BJ (cell line): ENCODE results near the gene RASGRF2. TPM values are rescaled to one million over a fixed set of nuclear protein-coding genes. Genes with fewer than 3 reads are reported as not detected.

ENCODE experiments used
- CTCF ChIA-PET: fragments of 350-600 bp; formaldehyde crosslinking; extraction: SDS; loops from one replicate; lab custom pipeline; 2021; ENCODE audit warnings: antibody characterized with exemption, inconsistent platforms; lab: Yijun Ruan, JAX
- POLR2A ChIA-PET: fragments of 300-600 bp; sonication (Branson Sonifier 250); formaldehyde crosslinking; extraction: SDS; loops from one replicate; lab custom pipeline; 2021; ENCODE audit warnings: antibody characterized with exemption; lab: Charles Lee
- DNase-seq: peaks from one replicate; pipeline ENCODE4 v3.0.0-alpha.2; 2011; ENCODE audit warnings: low read depth
- H3K27me3 ChIP-seq: 2 replicates; pipeline ENCODE4 v1.6.0; 2011; ENCODE audit warnings: low read length; ENCODE audit not compliant: control insufficient read depth, insufficient read depth
- H3K36me3 ChIP-seq: 2 replicates; pipeline ENCODE4 v1.5.1; 2011; ENCODE audit warnings: low read length; ENCODE audit not compliant: control insufficient read depth, insufficient read depth
- H3K4me3 ChIP-seq: 2 replicates; pipeline ENCODE4 v1.5.1; 2011; ENCODE audit warnings: low read depth, mild to moderate bottlenecking, control low read depth, low read length
- CTCF ChIP-seq: IDR thresholded peaks from 2 replicates; pipeline ENCODE4 v1.5.1; 2011; ENCODE audit warnings: low read depth, mild to moderate bottlenecking, control low read depth, inconsistent platforms, low read length, moderate library complexity; ENCODE audit not compliant: insufficient read depth
- polyA plus RNA-seq: library from polyadenylated mRNA; depleted of rRNA; stranded (reverse); fragments of >200 nt; gene quantifications from 2 replicates; pipeline ENCODE4 v1.2.3, GENCODE V29; 2011

RASGRF2 gene
- polyA plus RNA-seq, 1 experiment: 0.85 TPM

- TF ChIP-seq CTCF: no peak
- no peaks in the 10 kb centered on the region for H3K27me3 ChIP-seq
- no peak overlapping the region for H3K4me3 ChIP-seq
- no peak for DNase-seq
- no peaks in the 10 kb centered on the region for H3K36me3 ChIP-seq
- CTCF ChIA-PET: no interaction called here
- POLR2A ChIA-PET: no interaction called here
Observed at GRCh38 chr5:80926979-80927656, 33.0 kb upstream of the RASGRF2 start.

GRCh38 chr5:80928073-80928472 is 32.1 kb upstream of the RASGRF2 start:
- no peak for TF ChIP-seq CTCF
- Histone ChIP-seq H3K4me3 (no peak overlapping the region), H3K27me3 (no peaks in the 10 kb centered on the region), H3K36me3 (no peaks in the 10 kb centered on the region)
- ChIA-PET CTCF (no interaction called here), POLR2A (no interaction called here)
- DNase-seq: no peak

GRCh38 chr5:80930940-80931339 is 29.2 kb upstream of the RASGRF2 start:
- Histone ChIP-seq H3K4me3 (no peak overlapping the region), H3K36me3 (no peaks in the 10 kb centered on the region), H3K27me3 (no peaks in the 10 kb centered on the region)
- no peak for TF ChIP-seq CTCF
- ChIA-PET POLR2A (no interaction called here), CTCF (interaction anchor here (0.9 kb wide), 1 partner anchor 21 kb away, joined by 3 read pairs; no protein-coding TSS in a partner anchor)
- DNase-seq: no peak

DNA sequence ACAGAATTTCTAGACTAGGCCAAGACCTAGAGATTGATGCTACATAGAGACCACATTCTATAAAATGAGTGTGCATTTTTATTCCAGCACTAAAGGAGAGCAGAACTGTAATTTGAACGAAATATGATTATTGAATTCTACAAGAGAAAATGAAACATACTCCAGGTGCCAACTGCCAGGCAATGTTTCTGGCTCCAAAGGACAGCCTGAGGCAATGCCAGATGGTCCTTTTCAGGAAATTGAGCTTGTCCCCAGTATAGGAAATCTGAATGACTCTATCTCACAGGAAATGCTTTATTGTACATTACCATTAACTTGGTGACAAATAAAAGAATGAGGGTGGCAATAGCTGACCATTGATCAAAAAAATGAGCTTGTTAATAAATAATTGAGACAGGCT is 28.8 kb upstream of the RASGRF2 start:
- no peak for TF ChIP-seq CTCF
- no peak overlapping the region for H3K4me3 ChIP-seq
- CTCF ChIA-PET: interaction anchor here (0.9 kb wide), 1 partner anchor 20 kb away, joined by 3 read pairs; no protein-coding TSS in a partner anchor
- POLR2A ChIA-PET: no interaction called here
- no peaks in the 10 kb centered on the region for H3K36me3 ChIP-seq
- no peak for DNase-seq
- H3K27me3 ChIP-seq: no peaks in the 10 kb centered on the region

DNA sequence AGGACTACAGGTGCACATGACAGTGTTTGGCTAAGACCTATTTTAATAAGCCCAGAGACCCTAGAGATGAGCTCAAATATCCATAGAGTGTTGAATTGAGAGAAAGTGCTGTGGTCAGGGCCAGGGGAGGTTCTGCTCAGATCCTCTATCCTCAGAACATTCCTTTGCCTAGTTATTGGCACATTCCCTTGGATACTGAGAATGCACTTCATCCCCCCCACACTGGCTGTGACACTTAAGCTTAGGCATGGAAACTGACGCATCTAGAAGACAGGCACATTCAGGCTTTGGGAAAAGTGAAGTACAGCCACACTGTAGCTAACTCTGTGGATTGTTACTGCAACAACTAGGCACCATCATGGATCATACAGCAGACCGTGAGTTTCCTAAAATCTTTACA is 27.1 kb upstream of the RASGRF2 start:
- no peak overlapping the region for H3K4me3 ChIP-seq
- H3K36me3 ChIP-seq: no peaks in the 10 kb centered on the region
- CTCF ChIA-PET: no interaction called here
- DNase-seq: no peak
- POLR2A ChIA-PET: no interaction called here
- TF ChIP-seq CTCF: no peak
- H3K27me3 ChIP-seq: no peaks in the 10 kb centered on the region; the same call in 1 of the 2 replicates
